HEK293 (cell line): ENCODE data around the gene LKAAEAR1.
A peak's percentile ranks its signal among the peaks of the same experiment; 100 is the strongest.

Experiments
- GFI1B ChIP-seq: fragments of 450-650 bp; formaldehyde crosslinking; IDR thresholded peaks from 2 replicates; pipeline ENCODE4 v1.5.1; 2016; ENCODE audit warnings: missing biosample characterization, missing genetic modification characterization
- KLF8 ChIP-seq: fragments of 450-650 bp; formaldehyde crosslinking; IDR thresholded peaks from 2 replicates; pipeline ENCODE4 v1.5.1; 2016; ENCODE audit warnings: missing biosample characterization, missing genetic modification characterization
- MZF1 ChIP-seq: fragments of 450-650 bp; formaldehyde crosslinking; IDR thresholded peaks from 2 replicates; pipeline ENCODE4 v1.5.1; 2017; ENCODE audit warnings: missing biosample characterization, missing genetic modification characterization, borderline replicate concordance
- ZBTB7A ChIP-seq: fragments of 450-650 bp; formaldehyde crosslinking; IDR thresholded peaks from 2 replicates; pipeline ENCODE4 v1.5.1; 2016; ENCODE audit warnings: low read depth, missing biosample characterization, missing genetic modification characterization
- ZFHX2 ChIP-seq: fragments of 450-650 bp; formaldehyde crosslinking; conservative IDR thresholded peaks from 2 replicates; pipeline ENCODE4 v1.5.1; 2016; ENCODE audit warnings: missing biosample characterization, missing genetic modification characterization
- ZNF10 ChIP-seq: fragments of 450-650 bp; formaldehyde crosslinking; IDR thresholded peaks from 2 replicates; pipeline ENCODE4 v1.5.1; 2017; ENCODE audit warnings: missing biosample characterization, missing genetic modification characterization
- ZNF112 ChIP-seq: fragments of 450-650 bp; formaldehyde crosslinking; IDR thresholded peaks from 2 replicates; pipeline ENCODE4 v1.5.0; 2017; ENCODE audit warnings: missing biosample characterization, missing genetic modification characterization
- ZNF155 ChIP-seq: fragments of 450-650 bp; formaldehyde crosslinking; IDR thresholded peaks from 2 replicates; pipeline ENCODE4 v1.5.1; 2016; ENCODE audit warnings: missing biosample characterization, missing genetic modification characterization
- ZNF211 ChIP-seq: fragments of 450-650 bp; formaldehyde crosslinking; IDR thresholded peaks from 2 replicates; pipeline ENCODE4 v1.5.1; 2016; ENCODE audit warnings: low read depth, missing biosample characterization, missing genetic modification characterization
- ZNF221 ChIP-seq: fragments of 450-650 bp; formaldehyde crosslinking; IDR thresholded peaks from 2 replicates; pipeline ENCODE4 v1.5.1; 2017; ENCODE audit warnings: missing biosample characterization, missing genetic modification characterization, borderline replicate concordance
- ZNF23 ChIP-seq: fragments of 450-650 bp; formaldehyde crosslinking; IDR thresholded peaks from 2 replicates; pipeline ENCODE4 v1.5.1; 2016; ENCODE audit warnings: missing biosample characterization, missing genetic modification characterization, borderline replicate concordance
- ZNF324 ChIP-seq: fragments of 450-650 bp; formaldehyde crosslinking; IDR thresholded peaks from 2 replicates; pipeline ENCODE4 v1.5.1; 2016; ENCODE audit warnings: missing biosample characterization, missing genetic modification characterization
- ZNF350 ChIP-seq: fragments of 450-650 bp; formaldehyde crosslinking; IDR thresholded peaks from 2 replicates; pipeline ENCODE4 v1.5.0; 2017; ENCODE audit warnings: missing biosample characterization, mild to moderate bottlenecking, missing genetic modification characterization
- ZNF394 ChIP-seq: fragments of 450-650 bp; formaldehyde crosslinking; IDR thresholded peaks from 2 replicates; pipeline ENCODE4 v1.5.1; 2016; ENCODE audit warnings: missing biosample characterization, missing genetic modification characterization, mild to moderate bottlenecking, moderate library complexity, borderline replicate concordance
- ZNF423 ChIP-seq: fragments of 450-650 bp; formaldehyde crosslinking; IDR thresholded peaks from 2 replicates; pipeline ENCODE4 v1.5.1; 2016; ENCODE audit warnings: missing biosample characterization, missing genetic modification characterization
- ZNF473 ChIP-seq: fragments of 450-650 bp; formaldehyde crosslinking; IDR thresholded peaks from 2 replicates; pipeline ENCODE4 v1.5.1; 2017; ENCODE audit warnings: missing biosample characterization, missing genetic modification characterization
- ZNF530 ChIP-seq: fragments of 450-650 bp; formaldehyde crosslinking; IDR thresholded peaks from 2 replicates; pipeline ENCODE4 v1.5.1; 2016; ENCODE audit warnings: low read depth, missing biosample characterization, missing genetic modification characterization
- ZNF558 ChIP-seq: fragments of 450-650 bp; formaldehyde crosslinking; IDR thresholded peaks from 2 replicates; pipeline ENCODE4 v1.5.1; 2016; ENCODE audit warnings: missing biosample characterization, missing genetic modification characterization
- ZNF561 ChIP-seq: fragments of 450-650 bp; IDR thresholded peaks from 2 replicates; pipeline ENCODE4 v1.5.1; 2018; ENCODE audit warnings: missing biosample characterization, missing genetic modification characterization, borderline replicate concordance
- ZNF596 ChIP-seq: fragments of 450-650 bp; IDR thresholded peaks from 2 replicates; pipeline ENCODE4 v1.5.0; 2018; ENCODE audit warnings: missing biosample characterization, mild to moderate bottlenecking, missing genetic modification characterization, moderate library complexity
- ZNF621 ChIP-seq: fragments of 450-650 bp; formaldehyde crosslinking; IDR thresholded peaks from 2 replicates; pipeline ENCODE4 v1.5.1; 2017; ENCODE audit warnings: missing biosample characterization, missing genetic modification characterization
- ZNF623 ChIP-seq: fragments of 450-650 bp; formaldehyde crosslinking; IDR thresholded peaks from 2 replicates; pipeline ENCODE4 v1.5.1; 2016; ENCODE audit warnings: missing biosample characterization, missing genetic modification characterization
- ZNF654 ChIP-seq: fragments of 450-650 bp; formaldehyde crosslinking; IDR thresholded peaks from 2 replicates; pipeline ENCODE4 v1.5.1; 2016; ENCODE audit warnings: low read depth, missing biosample characterization, missing genetic modification characterization
- ZNF658 ChIP-seq: fragments of 450-650 bp; formaldehyde crosslinking; IDR thresholded peaks from 2 replicates; pipeline ENCODE4; 2016; ENCODE audit warnings: missing biosample characterization, missing genetic modification characterization
- ZNF664 ChIP-seq: fragments of 450-650 bp; formaldehyde crosslinking; IDR thresholded peaks from 2 replicates; pipeline ENCODE4 v1.5.1; 2016; ENCODE audit warnings: missing biosample characterization, missing genetic modification characterization
- ZNF670 ChIP-seq: fragments of 450-650 bp; formaldehyde crosslinking; IDR thresholded peaks from 2 replicates; pipeline ENCODE4 v1.5.1; 2016; ENCODE audit warnings: missing biosample characterization, missing genetic modification characterization, low read depth
- ZNF677 ChIP-seq: fragments of 450-650 bp; IDR thresholded peaks from 2 replicates; pipeline ENCODE4 v1.5.0; 2018; ENCODE audit warnings: missing biosample characterization, mild to moderate bottlenecking, missing genetic modification characterization, moderate library complexity
- ZNF777 ChIP-seq: fragments of 450-650 bp; formaldehyde crosslinking; IDR thresholded peaks from 2 replicates; pipeline ENCODE4 v1.5.1; 2017; ENCODE audit warnings: missing biosample characterization, missing genetic modification characterization, borderline replicate concordance
- ZNF843 ChIP-seq: fragments of 450-650 bp; formaldehyde crosslinking; IDR thresholded peaks from 2 replicates; pipeline ENCODE4 v1.5.1; 2016; ENCODE audit warnings: missing biosample characterization, missing genetic modification characterization
- ZSCAN30 ChIP-seq: fragments of 450-650 bp; IDR thresholded peaks from 2 replicates; pipeline ENCODE4 v1.5.1; 2018; ENCODE audit warnings: missing biosample characterization, mild to moderate bottlenecking, missing genetic modification characterization, moderate library complexity
- TF ChIP-seq, protein P1 (sequence below): fragments of 450-650 bp; formaldehyde crosslinking; IDR thresholded peaks from 2 replicates; pipeline ENCODE4 v1.5.1; 2016; ENCODE audit warnings: missing biosample characterization, missing genetic modification characterization
- TF ChIP-seq, protein P2 (sequence below): fragments of 450-650 bp; IDR thresholded peaks from 2 replicates; pipeline ENCODE4 v1.5.1; 2018; ENCODE audit warnings: missing biosample characterization, mild to moderate bottlenecking, missing genetic modification characterization
- TF ChIP-seq, protein P3 (sequence below): fragments of 450-650 bp; formaldehyde crosslinking; IDR thresholded peaks from 2 replicates; pipeline ENCODE4 v1.5.1; 2016; ENCODE audit warnings: missing biosample characterization, missing genetic modification characterization

LKAAEAR1 gene

DNA sequence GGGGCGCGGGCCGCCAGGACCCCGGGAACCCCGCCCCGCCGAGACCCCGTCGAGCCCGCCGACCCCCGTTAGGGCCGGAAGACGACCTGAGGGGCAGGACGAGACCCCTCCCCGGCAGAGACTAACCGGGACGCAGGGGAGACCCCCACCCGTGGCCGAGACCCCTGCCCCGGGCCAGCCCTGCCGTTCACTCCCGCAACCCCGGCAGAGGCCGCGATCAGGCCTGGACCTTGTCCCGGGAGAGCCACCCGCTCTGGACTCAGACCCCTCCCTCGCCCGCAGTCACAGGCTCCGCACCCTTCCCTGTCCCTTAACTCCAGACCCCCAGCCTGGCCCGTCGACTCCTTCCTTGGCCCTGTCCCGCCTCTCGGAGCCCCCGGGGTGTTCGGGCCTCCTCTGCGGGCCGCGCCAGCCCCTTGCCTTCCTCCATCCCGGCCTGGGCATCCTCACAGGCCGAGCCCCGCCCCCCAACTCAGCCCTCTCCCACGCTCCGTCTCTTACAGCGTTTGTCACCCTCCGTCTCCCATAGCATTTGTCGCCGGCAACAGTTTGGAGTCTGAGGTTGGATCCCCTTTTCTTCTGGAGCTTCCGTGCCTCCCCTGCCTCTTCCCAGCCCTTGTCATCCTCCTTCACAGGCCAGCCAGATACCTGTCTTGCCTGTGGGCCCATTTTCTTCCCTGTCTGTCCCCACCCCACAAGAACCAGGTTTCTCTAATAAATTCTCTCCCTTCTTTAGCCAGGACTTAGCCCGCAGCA lies 20.6 kb downstream of the LKAAEAR1 start (continued):
- TF ChIP-seq, protein P1, sequence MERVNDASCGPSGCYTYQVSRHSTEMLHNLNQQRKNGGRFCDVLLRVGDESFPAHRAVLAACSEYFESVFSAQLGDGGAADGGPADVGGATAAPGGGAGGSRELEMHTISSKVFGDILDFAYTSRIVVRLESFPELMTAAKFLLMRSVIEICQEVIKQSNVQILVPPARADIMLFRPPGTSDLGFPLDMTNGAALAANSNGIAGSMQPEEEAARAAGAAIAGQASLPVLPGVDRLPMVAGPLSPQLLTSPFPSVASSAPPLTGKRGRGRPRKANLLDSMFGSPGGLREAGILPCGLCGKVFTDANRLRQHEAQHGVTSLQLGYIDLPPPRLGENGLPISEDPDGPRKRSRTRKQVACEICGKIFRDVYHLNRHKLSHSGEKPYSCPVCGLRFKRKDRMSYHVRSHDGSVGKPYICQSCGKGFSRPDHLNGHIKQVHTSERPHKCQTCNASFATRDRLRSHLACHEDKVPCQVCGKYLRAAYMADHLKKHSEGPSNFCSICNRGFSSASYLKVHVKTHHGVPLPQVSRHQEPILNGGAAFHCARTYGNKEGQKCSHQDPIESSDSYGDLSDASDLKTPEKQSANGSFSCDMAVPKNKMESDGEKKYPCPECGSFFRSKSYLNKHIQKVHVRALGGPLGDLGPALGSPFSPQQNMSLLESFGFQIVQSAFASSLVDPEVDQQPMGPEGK (tag by site-specific recombination): peak; percentile 85
- TF ChIP-seq ZBTB7A (tag by site-specific recombination): peak; percentile 91
- no peak for TF ChIP-seq GFI1B
- TF ChIP-seq ZNF530 (tag by site-specific recombination): no peak
- TF ChIP-seq KLF8 (tag by site-specific recombination): peak; percentile 59; the same call in 1 of the 2 replicates
- TF ChIP-seq ZFHX2: peak; percentile 77
- TF ChIP-seq ZNF670 (tag by site-specific recombination): no peak
- TF ChIP-seq ZNF558 (tag by site-specific recombination): no peak
- no peak for TF ChIP-seq ZNF621
- TF ChIP-seq ZNF155 (tag by site-specific recombination): no peak
- no peak for TF ChIP-seq ZNF324 (tag by site-specific recombination)
- no peak for TF ChIP-seq ZNF843 (tag by site-specific recombination)
- no peak for TF ChIP-seq ZNF350
- TF ChIP-seq MZF1 (tag by site-specific recombination): no peak
- TF ChIP-seq ZNF623: no peak
- TF ChIP-seq ZNF423 (tag by site-specific recombination): no peak
- no peak for TF ChIP-seq ZNF473 (tag by site-specific recombination)
- no peak for TF ChIP-seq ZNF677 (tag by site-specific recombination)
- 0 out of 2 replicates have a peak, but pooled peaks have one; percentile 35 for TF ChIP-seq ZNF777
- no peak for TF ChIP-seq ZNF664 (tag by site-specific recombination)
- TF ChIP-seq ZNF211 (tag by site-specific recombination): no peak
- TF ChIP-seq ZNF221: no peak
- TF ChIP-seq, protein P2, sequence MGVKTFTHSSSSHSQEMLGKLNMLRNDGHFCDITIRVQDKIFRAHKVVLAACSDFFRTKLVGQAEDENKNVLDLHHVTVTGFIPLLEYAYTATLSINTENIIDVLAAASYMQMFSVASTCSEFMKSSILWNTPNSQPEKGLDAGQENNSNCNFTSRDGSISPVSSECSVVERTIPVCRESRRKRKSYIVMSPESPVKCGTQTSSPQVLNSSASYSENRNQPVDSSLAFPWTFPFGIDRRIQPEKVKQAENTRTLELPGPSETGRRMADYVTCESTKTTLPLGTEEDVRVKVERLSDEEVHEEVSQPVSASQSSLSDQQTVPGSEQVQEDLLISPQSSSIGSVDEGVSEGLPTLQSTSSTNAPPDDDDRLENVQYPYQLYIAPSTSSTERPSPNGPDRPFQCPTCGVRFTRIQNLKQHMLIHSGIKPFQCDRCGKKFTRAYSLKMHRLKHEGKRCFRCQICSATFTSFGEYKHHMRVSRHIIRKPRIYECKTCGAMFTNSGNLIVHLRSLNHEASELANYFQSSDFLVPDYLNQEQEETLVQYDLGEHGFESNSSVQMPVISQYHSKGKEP (tag by site-specific recombination): no peak
- no peak for TF ChIP-seq ZNF23 (tag by site-specific recombination)
- no peak for TF ChIP-seq ZNF112 (tag by site-specific recombination)
- no peak for TF ChIP-seq ZNF561 (tag by site-specific recombination)
- no peak for TF ChIP-seq ZNF654 (tag by site-specific recombination)
- TF ChIP-seq ZNF394 (tag by site-specific recombination): no peak
- TF ChIP-seq, protein P3, sequence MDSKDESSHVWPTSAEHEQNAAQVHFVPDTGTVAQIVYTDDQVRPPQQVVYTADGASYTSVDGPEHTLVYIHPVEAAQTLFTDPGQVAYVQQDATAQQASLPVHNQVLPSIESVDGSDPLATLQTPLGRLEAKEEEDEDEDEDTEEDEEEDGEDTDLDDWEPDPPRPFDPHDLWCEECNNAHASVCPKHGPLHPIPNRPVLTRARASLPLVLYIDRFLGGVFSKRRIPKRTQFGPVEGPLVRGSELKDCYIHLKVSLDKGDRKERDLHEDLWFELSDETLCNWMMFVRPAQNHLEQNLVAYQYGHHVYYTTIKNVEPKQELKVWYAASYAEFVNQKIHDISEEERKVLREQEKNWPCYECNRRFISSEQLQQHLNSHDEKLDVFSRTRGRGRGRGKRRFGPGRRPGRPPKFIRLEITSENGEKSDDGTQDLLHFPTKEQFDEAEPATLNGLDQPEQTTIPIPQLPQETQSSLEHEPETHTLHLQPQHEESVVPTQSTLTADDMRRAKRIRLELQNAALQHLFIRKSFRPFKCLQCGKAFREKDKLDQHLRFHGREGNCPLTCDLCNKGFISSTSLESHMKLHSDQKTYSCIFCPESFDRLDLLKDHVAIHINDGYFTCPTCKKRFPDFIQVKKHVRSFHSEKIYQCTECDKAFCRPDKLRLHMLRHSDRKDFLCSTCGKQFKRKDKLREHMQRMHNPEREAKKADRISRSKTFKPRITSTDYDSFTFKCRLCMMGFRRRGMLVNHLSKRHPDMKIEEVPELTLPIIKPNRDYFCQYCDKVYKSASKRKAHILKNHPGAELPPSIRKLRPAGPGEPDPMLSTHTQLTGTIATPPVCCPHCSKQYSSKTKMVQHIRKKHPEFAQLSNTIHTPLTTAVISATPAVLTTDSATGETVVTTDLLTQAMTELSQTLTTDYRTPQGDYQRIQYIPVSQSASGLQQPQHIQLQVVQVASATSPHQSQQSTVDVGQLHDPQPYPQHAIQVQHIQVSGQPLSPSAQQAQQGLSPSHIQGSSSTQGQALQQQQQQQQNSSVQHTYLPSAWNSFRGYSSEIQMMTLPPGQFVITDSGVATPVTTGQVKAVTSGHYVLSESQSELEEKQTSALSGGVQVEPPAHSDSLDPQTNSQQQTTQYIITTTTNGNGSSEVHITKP (tag by site-specific recombination): no peak
- no peak for TF ChIP-seq ZNF10 (tag by site-specific recombination)
- no peak for TF ChIP-seq ZSCAN30 (tag by site-specific recombination)
- no peak for TF ChIP-seq ZNF596
- no peak for TF ChIP-seq ZNF658 (tag by site-specific recombination)
